Measurements from ENCODE around the gene MYF6. TPM values are rescaled to one million over a fixed set of nuclear protein-coding genes. Genes with fewer than 3 reads are reported as not detected.

The MYF6 gene
- total and polyA plus RNA-seq, 2 of the 13 experiments (the other 11 are each of a cell fraction or from before 2014, with no cell fraction given) = not detected

DNA sequence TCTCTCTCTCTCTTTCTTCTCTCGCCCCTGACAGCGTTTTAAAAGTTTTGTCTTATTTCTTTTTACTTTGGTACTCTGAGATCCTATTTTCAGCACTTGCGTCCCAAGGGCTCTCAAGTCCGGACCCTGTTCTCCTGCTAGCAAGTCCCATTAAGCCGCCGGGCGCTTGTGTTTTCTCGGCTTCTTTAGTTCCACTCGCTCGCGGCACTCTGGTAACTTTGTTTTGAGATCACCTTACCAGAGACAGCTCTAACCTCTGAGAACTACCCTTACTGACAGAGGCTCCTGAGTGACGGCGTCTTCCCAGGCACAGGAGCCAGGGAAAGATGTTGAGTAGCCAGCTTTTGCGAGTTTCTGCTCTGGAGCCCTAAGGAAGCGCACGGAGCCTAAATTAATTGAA lies 6.6 kb downstream of the MYF6 start:
- TF ChIP-seq HNRNPUL1 (IDR thresholded peaks at IDR 0.05; ENCODE audit: low read depth, low read length) = no peak
- TF ChIP-seq ZNF569 (CRISPR knock-in tag; IDR thresholded peaks at IDR 0.05; ENCODE audit: borderline replicate concordance) = no peak
- no peak for TF ChIP-seq ZNF34 (CRISPR knock-in tag; IDR thresholded peaks at IDR 0.05; ENCODE audit: borderline replicate concordance)
- no peak for TF ChIP-seq PLRG1 (conservative IDR thresholded peaks at IDR 0.05)
- TF ChIP-seq ZNF572 (CRISPR knock-in tag; IDR thresholded peaks at IDR 0.05) = no peak
- TF ChIP-seq ZBTB42 (CRISPR knock-in tag; IDR thresholded peaks at IDR 0.05) = no peak
- TF ChIP-seq, protein P1, sequence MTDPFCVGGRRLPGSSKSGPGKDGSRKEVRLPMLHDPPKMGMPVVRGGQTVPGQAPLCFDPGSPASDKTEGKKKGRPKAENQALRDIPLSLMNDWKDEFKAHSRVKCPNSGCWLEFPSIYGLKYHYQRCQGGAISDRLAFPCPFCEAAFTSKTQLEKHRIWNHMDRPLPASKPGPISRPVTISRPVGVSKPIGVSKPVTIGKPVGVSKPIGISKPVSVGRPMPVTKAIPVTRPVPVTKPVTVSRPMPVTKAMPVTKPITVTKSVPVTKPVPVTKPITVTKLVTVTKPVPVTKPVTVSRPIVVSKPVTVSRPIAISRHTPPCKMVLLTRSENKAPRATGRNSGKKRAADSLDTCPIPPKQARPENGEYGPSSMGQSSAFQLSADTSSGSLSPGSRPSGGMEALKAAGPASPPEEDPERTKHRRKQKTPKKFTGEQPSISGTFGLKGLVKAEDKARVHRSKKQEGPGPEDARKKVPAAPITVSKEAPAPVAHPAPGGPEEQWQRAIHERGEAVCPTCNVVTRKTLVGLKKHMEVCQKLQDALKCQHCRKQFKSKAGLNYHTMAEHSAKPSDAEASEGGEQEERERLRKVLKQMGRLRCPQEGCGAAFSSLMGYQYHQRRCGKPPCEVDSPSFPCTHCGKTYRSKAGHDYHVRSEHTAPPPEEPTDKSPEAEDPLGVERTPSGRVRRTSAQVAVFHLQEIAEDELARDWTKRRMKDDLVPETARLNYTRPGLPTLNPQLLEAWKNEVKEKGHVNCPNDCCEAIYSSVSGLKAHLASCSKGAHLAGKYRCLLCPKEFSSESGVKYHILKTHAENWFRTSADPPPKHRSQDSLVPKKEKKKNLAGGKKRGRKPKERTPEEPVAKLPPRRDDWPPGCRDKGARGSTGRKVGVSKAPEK (CRISPR knock-in tag; IDR thresholded peaks at IDR 0.05; ENCODE audit: borderline replicate concordance) = no peak
- TF ChIP-seq, protein P2, sequence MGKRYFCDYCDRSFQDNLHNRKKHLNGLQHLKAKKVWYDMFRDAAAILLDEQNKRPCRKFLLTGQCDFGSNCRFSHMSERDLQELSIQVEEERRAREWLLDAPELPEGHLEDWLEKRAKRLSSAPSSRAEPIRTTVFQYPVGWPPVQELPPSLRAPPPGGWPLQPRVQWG (CRISPR knock-in tag; IDR thresholded peaks at IDR 0.05; ENCODE audit: borderline replicate concordance, low read depth) = no peak
- TF ChIP-seq ZNF3 (CRISPR knock-in tag; IDR thresholded peaks at IDR 0.05) = no peak
- TF ChIP-seq ZBTB7A (CRISPR knock-in tag; IDR thresholded peaks at IDR 0.05) = no peak
- no peak for TF ChIP-seq MXI1 (IDR thresholded peaks at IDR 0.05; ENCODE audit: borderline replicate concordance, low read depth, low read length)
- no peak for TF ChIP-seq ELF4 (CRISPR knock-in tag; IDR thresholded peaks at IDR 0.05; ENCODE audit: borderline replicate concordance)
- TF ChIP-seq RAD51 (IDR thresholded peaks at IDR 0.05; ENCODE audit: borderline replicate concordance) = no peak
- TF ChIP-seq NCOA2 (CRISPR knock-in tag; IDR thresholded peaks at IDR 0.05) = no peak
- TF ChIP-seq, protein P3, sequence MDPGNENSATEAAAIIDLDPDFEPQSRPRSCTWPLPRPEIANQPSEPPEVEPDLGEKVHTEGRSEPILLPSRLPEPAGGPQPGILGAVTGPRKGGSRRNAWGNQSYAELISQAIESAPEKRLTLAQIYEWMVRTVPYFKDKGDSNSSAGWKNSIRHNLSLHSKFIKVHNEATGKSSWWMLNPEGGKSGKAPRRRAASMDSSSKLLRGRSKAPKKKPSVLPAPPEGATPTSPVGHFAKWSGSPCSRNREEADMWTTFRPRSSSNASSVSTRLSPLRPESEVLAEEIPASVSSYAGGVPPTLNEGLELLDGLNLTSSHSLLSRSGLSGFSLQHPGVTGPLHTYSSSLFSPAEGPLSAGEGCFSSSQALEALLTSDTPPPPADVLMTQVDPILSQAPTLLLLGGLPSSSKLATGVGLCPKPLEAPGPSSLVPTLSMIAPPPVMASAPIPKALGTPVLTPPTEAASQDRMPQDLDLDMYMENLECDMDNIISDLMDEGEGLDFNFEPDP (CRISPR knock-in tag; conservative IDR thresholded peaks at IDR 0.05) = no peak
- TF ChIP-seq ZNF350 (CRISPR knock-in tag; IDR thresholded peaks at IDR 0.05; ENCODE audit: borderline replicate concordance, low read depth) = no peak
- TF ChIP-seq ARHGAP35 (CRISPR knock-in tag; IDR thresholded peaks at IDR 0.05; ENCODE audit: borderline replicate concordance) = no peak
- no peak for TF ChIP-seq ZNF224 (CRISPR knock-in tag; IDR thresholded peaks at IDR 0.05)
- CTCF ChIA-PET (ENCODE audit: low intra/inter-chr PET ratio, low total read pairs) = no interaction called here
- no peak overlapping the region for H2AFZ ChIP-seq (ENCODE audit: low read length)

More for the DNA sequence above, 6.6 kb downstream of the MYF6 start:
- Histone ChIP-seq H3K27me3 (ENCODE audit: control insufficient read depth in 1 of 2, insufficient read depth in 2 of 2, low read length in 2 of 2) (peaks cover 0 to 3% of the 10 kb centered on the region in 2 experiments; a peak in 3 of 5 replicates), H4K20me1 (ENCODE audit: insufficient read depth, low read length) (no peaks in the 10 kb centered on the region), H3K79me2 (ENCODE audit: insufficient read depth, low read length) (no peaks in the 10 kb centered on the region), H3K27ac (ENCODE audit: extremely low read length, insufficient read depth, low read length) (no peak overlapping the region), H3K36me3 (replicated peaks in 1 of 2; ENCODE audit: control insufficient read depth in 1 of 2, insufficient read depth in 2 of 2, low read length in 2 of 2) (no peaks in the 10 kb centered on the region), H3K4me3 (replicated peaks in 1 of 3; ENCODE audit: insufficient read depth in 1 of 3, low read depth in 2 of 3, low read length in 3 of 3) (no peak overlapping the region), H3K4me1 (ENCODE audit: insufficient read depth, low read length) (no peaks in the 10 kb centered on the region), H3K4me2 (ENCODE audit: low read depth, low read length) (no peak overlapping the region), H3K9me3 (ENCODE audit: low read length) (no peaks in the 10 kb centered on the region), H3K9ac (ENCODE audit: insufficient read depth, low read depth, low read length) (no peak overlapping the region)
- WGBS (ENCODE audit: low lambda C conversion rate) = 61% methylated on average over 16 of the region's 16 CpGs
- FAIRE-seq = no peak
- POLR2A ChIA-PET = no interaction called here
- BruUV-seq (replicated peaks) = no TSS peak
- in situ Hi-C loops (cut with HindIII; ENCODE audit: extremely low pct_ligation_motif_present, low pct_unique_long_range_greater_than_20kb) (no loop called here), intact Hi-C loops (cut with micrococcal nuclease; ENCODE audit: unreplicated experiment) (no loop called here)
- no peak for DNase-seq (ENCODE audit: low spot score)
- no peak for ATAC-seq
